ENCODE results near the gene SERPINA5.

Gene SERPINA5

GRCh38 chr14:94581127-94581999, at the start of gene SERPINA5:
SERPINA5 (plus strand) TSS chr14:94581426; CDS start chr14:94587363, 5,937 bp downstream.
- DNase-seq (ENCODE audit: low read depth in 2 of 2) = no peak

GRCh38 chr14:94532447-94532846, 48.8 kb upstream of the SERPINA5 start:
- no peak for DNase-seq (ENCODE audit: low read depth in 2 of 2)

GRCh38 chr14:94535506-94535905, 45.7 kb upstream of the SERPINA5 start:
- no peak for DNase-seq (ENCODE audit: low read depth in 2 of 2)

GRCh38 chr14:94536836-94537235, 44.4 kb upstream of the SERPINA5 start:
- no peak for DNase-seq (ENCODE audit: low read depth in 2 of 2)

- no peak for DNase-seq (ENCODE audit: low read depth in 2 of 2)
These were observed 43.0 kb upstream of the SERPINA5 start for GRCh38 chr14:94538070-94538740.

GRCh38 chr14:94539181-94539580, 42.0 kb upstream of the SERPINA5 start:
- no peak for DNase-seq (ENCODE audit: low read depth in 2 of 2)

GRCh38 chr14:94540031-94540794, 41.0 kb upstream of the SERPINA5 start:
- no peak for DNase-seq (ENCODE audit: low read depth in 2 of 2)

GRCh38 chr14:94541234-94541975, 39.8 kb upstream of the SERPINA5 start:
- DNase-seq (ENCODE audit: low read depth in 2 of 2) = no peak

GRCh38 chr14:94542111-94542810, 39.0 kb upstream of the SERPINA5 start:
- DNase-seq (ENCODE audit: low read depth in 2 of 2) = no peak

GRCh38 chr14:94542811-94543440, 38.3 kb upstream of the SERPINA5 start:
- no peak for DNase-seq (ENCODE audit: low read depth in 2 of 2)

GRCh38 chr14:94543449-94544124, 37.6 kb upstream of the SERPINA5 start:
- no peak for DNase-seq (ENCODE audit: low read depth in 2 of 2)

GRCh38 chr14:94544726-94545125, 36.5 kb upstream of the SERPINA5 start:
- no peak for DNase-seq (ENCODE audit: low read depth in 2 of 2)

- no peak for DNase-seq (ENCODE audit: low read depth in 2 of 2)
These were observed 35.9 kb upstream of the SERPINA5 start for GRCh38 chr14:94545131-94545841.

- no peak for DNase-seq (ENCODE audit: low read depth in 2 of 2)
These were observed 34.0 kb upstream of the SERPINA5 start for GRCh38 chr14:94547151-94547680.

- DNase-seq (ENCODE audit: low read depth in 2 of 2) = no peak
These were observed 33.5 kb upstream of the SERPINA5 start for GRCh38 chr14:94547726-94548125.

GRCh38 chr14:94548131-94548998, 32.9 kb upstream of the SERPINA5 start:
- DNase-seq (ENCODE audit: low read depth in 2 of 2) = no peak

GRCh38 chr14:94548999-94549985, 31.9 kb upstream of the SERPINA5 start:
- peak; percentile 40 to 63 for DNase-seq (ENCODE audit: low read depth in 2 of 2)

Measured in activated CD4-positive, alpha-beta T cell treated with anti-CD3 and anti-CD28 coated beads for 24 hours (primary cell).